Ovary (tissue), 3 donors: ENCODE data around the gene LCP2.

Experiments used
- CTCF ChIP-seq, 3 donors: fragments of 450-650 bp in 2 of 3; fragments of 200-600 bp in 1 of 3; IDR thresholded peaks; one replicate each; pipeline versions ENCODE4 v1.5.1 to v1.8.0; 2016 to 2022; ENCODE audit warnings: antibody characterized with exemption in 3 of 3, mild to moderate bottlenecking in 1 of 3
- EP300 ChIP-seq: sonication (generic); formaldehyde crosslinking; IDR thresholded peaks from one replicate; pipeline ENCODE4 v1.6.1; 2017; ENCODE audit warnings: antibody characterized with exemption
- POLR2A ChIP-seq: fragments of 450-650 bp; IDR thresholded peaks from one replicate; pipeline ENCODE4 v1.6.1; 2017; ENCODE audit warnings: antibody characterized with exemption, mild to moderate bottlenecking, moderate library complexity
- donor health status: DM: no; HTN: no; CAD: no.

- TF ChIP-seq CTCF (IDR thresholded peaks at IDR 0.05): no peak
- TF ChIP-seq EP300: no peak
- TF ChIP-seq POLR2A: no peak
Observed at GRCh38 chr5:170312301-170312595, 14.7 kb upstream of the LCP2 start.
